ENCODE measurements around the gene DNAH6. TPM values are rescaled to one million over a fixed set of nuclear protein-coding genes. Genes with fewer than 3 reads are reported as not detected.

Gene DNAH6
- total RNA-seq, 1 donor from 2014 or later, result 0.52 TPM

DNA sequence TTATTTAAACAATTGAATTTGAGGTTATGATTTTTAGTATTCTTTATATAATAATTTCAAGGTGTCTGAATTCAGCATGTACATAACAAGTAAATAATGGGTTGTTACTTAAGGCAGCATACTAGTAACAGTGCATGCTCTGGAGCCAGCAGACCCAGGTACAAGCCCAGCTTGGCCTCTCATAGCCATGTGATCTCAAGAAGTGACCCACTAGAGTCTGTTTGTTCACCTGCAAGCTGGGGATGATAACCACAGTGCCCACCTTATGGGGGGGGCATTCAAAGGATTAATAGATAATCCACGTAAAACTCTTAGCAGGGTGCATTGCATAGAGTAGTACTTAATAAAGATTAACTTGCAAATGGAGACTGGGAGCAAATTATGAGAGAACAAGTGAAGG is 201.0 kb downstream of the DNAH6 start:
- no peak overlapping the region for H3K4me3 ChIP-seq (ENCODE audit: low read depth, low read length)
- TF ChIP-seq CTCF (conservative IDR thresholded peaks at IDR 0.05; ENCODE audit: low read depth, low read length), result no peak
- DNase-seq (ENCODE audit: low read depth), result no peak

DNA sequence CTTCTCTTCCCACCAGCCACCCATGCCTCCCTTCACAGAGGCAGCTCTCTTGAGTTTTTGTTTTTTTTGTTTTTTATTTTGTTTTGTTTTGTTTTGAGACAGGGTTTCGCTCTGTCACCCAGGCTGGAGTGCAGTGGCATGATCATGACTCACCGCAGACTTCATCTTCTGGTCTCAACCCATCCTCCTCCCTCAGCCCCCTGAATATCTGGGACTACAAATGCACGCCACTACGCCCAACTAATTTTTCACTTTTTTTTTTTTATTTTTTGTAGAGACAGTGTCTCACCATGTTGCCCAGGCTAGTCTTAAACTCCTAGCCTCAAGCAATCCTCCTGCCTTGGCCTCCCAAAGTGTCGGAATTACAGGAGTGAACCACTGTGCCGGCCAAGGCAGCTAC is 203.1 kb downstream of the DNAH6 start:
- no peak for TF ChIP-seq CTCF (conservative IDR thresholded peaks at IDR 0.05; ENCODE audit: low read depth, low read length)
- H3K4me3 ChIP-seq (ENCODE audit: low read depth, low read length), result no peak overlapping the region
- no peak for DNase-seq (ENCODE audit: low read depth)

GRCh38 chr2:84723831-84724230 is 207.5 kb downstream of the DNAH6 start:
- TF ChIP-seq CTCF (conservative IDR thresholded peaks at IDR 0.05; ENCODE audit: low read depth, low read length), result no peak
- no peak for DNase-seq (ENCODE audit: low read depth)
- H3K4me3 ChIP-seq (ENCODE audit: low read depth, low read length), result no peak overlapping the region

GRCh38 chr2:84725717-84726116 is 209.4 kb downstream of the DNAH6 start:
- H3K4me3 ChIP-seq (ENCODE audit: low read depth, low read length), result no peak overlapping the region
- no peak for DNase-seq (ENCODE audit: low read depth)
- TF ChIP-seq CTCF (conservative IDR thresholded peaks at IDR 0.05; ENCODE audit: low read depth, low read length), result no peak

- TF ChIP-seq CTCF (conservative IDR thresholded peaks at IDR 0.05; ENCODE audit: low read depth, low read length), result no peak
- DNase-seq (ENCODE audit: low read depth), result no peak
- H3K4me3 ChIP-seq (ENCODE audit: low read depth, low read length), result no peak overlapping the region
Measured at GRCh38 chr2:84727315-84727714, 211.0 kb downstream of the DNAH6 start.

- H3K4me3 ChIP-seq (ENCODE audit: low read depth, low read length), result no peak overlapping the region
- DNase-seq (ENCODE audit: low read depth), result no peak
- no peak for TF ChIP-seq CTCF (conservative IDR thresholded peaks at IDR 0.05; ENCODE audit: low read depth, low read length)
Measured at GRCh38 chr2:84729224-84729623, 212.9 kb downstream of the DNAH6 start.

- DNase-seq (ENCODE audit: low read depth), result no peak
- TF ChIP-seq CTCF (conservative IDR thresholded peaks at IDR 0.05; ENCODE audit: low read depth, low read length), result no peak
- no peak overlapping the region for H3K4me3 ChIP-seq (ENCODE audit: low read depth, low read length)
Measured at GRCh38 chr2:84731185-84731584, 214.9 kb downstream of the DNAH6 start.
